Kidney (tissue), 14 donors: Measurements from ENCODE around the gene PAPOLB. TPM values are rescaled to one million over a fixed set of nuclear protein-coding genes. Genes with fewer than 3 reads are reported as not detected.
A peak's percentile ranks its signal among the peaks of the same experiment; 100 is the strongest.

Experiments used
- DNase-seq, 5 donors: peaks; one replicate each; pipeline ENCODE4 v3.0.0-alpha.2; 2013 to 2020
- FAIRE-seq: peaks from 2 replicates; lab custom pipeline; 2012; peaks lifted over from hg19 to GRCh38; lab: Jason Lieb, UNC
- H3K27ac ChIP-seq, 2 donors: one replicate each; pipeline ENCODE4 v1.7.0; 2013; ENCODE audit warnings: low read depth in 2 of 2, low read length in 2 of 2, inconsistent platforms in 1 of 2
- H3K27me3 ChIP-seq: one replicate; pipeline ENCODE4 v1.7.1; 2013; ENCODE audit warnings: low read length, inconsistent platforms; ENCODE audit not compliant: control insufficient read depth, insufficient read depth
- H3K36me3 ChIP-seq, 3 donors: one replicate each; pipeline versions ENCODE4 v1.7.0 to v1.7.1; 2013; ENCODE audit warnings: low read length in 3 of 3, control low read depth in 1 of 3, inconsistent platforms in 1 of 3; ENCODE audit not compliant: insufficient read depth in 3 of 3, control insufficient read depth in 2 of 3
- H3K4me1 ChIP-seq, 3 donors: one replicate each; pipeline versions ENCODE4 v1.7.0 to v1.7.1; 2013; ENCODE audit warnings: low read length in 3 of 3, inconsistent platforms in 1 of 3, low read depth in 1 of 3; ENCODE audit not compliant: control insufficient read depth in 2 of 3, insufficient read depth in 2 of 3
- H3K4me3 ChIP-seq, 3 donors: one replicate each; pipeline versions ENCODE4 v1.7.0 to v1.8.1; 2013; ENCODE audit warnings: low read length in 3 of 3, control low read depth in 1 of 3, inconsistent platforms in 1 of 3
- H3K9ac ChIP-seq, 3 donors: one replicate each; pipeline versions ENCODE4 v1.7.0 to v1.7.1; 2013; ENCODE audit warnings: low read length in 3 of 3, control low read depth in 1 of 3, inconsistent platforms in 1 of 3
- H3K9me3 ChIP-seq, 3 donors: one replicate each; pipeline versions ENCODE4 v1.7.0 to v1.7.1; 2013; ENCODE audit warnings: low read length in 3 of 3, control low read depth in 1 of 3, inconsistent platforms in 1 of 3; ENCODE audit not compliant: control insufficient read depth in 2 of 3, insufficient read depth in 1 of 3
- CTCF ChIP-seq: IDR thresholded peaks from 3 replicates; pipeline ENCODE4 v1.5.1; 2012; ENCODE audit warnings: mild to moderate bottlenecking, moderate library complexity, borderline replicate concordance; ENCODE audit not compliant: insufficient read depth; ENCODE audit errors: extremely low read depth
- intact Hi-C: fragments of 100-400 bp; cut with DNase I; formaldehyde crosslinking; loops from one replicate; pipeline ENCODE4 v1.11.1; 2022
- polyA plus RNA-seq: library from polyadenylated mRNA; stranded (reverse); fragments of 350-450 nt; fragmentation: Illumina TruSeq; extraction: RNeasy Lipid Tissue Mini Kit (QIAGEN cat#74804); gene quantifications from one replicate; pipeline ENCODE4 v1.2.3, GENCODE V29; 2014; ENCODE audit warnings: low read depth, low replicate concordance; ENCODE audit not compliant: insufficient read depth
- total RNA-seq: library from RNA; stranded (reverse); fragmentation: NEBNext Ultra II Directional; extraction: Animal tissue kit (Norgen Biotek cat#: 25700); gene quantifications from one replicate; pipeline ENCODE4 v1.2.1, GENCODE V29; 2021
- donor health status: control.
- donor health status: control.
- donor health status: control.
- donor health status: control.
- donor health status: control.
- donor health status: DM: yes; HTN: yes; CAD: no.
- donor health status: Normal renal cell carcinoma (clear cell type).

Gene PAPOLB
- total and polyA plus RNA-seq, 2 donors from 2014 or later: 0.06 TPM; not detected in 1

- FAIRE-seq (no peak), DNase-seq (peak in 1 of 5 donors; percentile 54)
- Histone ChIP-seq H3K9me3 (no peaks in the 10 kb centered on the region), H3K27me3 (no peaks in the 10 kb centered on the region), H3K4me3 (no peak overlapping the region), H3K36me3 (no peaks in the 10 kb centered on the region), H3K4me1 (no peaks in the 10 kb centered on the region), H3K9ac (no peak overlapping the region), H3K27ac (no peak overlapping the region)
- no peak for TF ChIP-seq CTCF
- intact Hi-C loops: no loop called here
Observed at GRCh38 chr7:4837803-4838625, 23.8 kb downstream of the PAPOLB start.

GRCh38 chr7:4837041-4837802, 24.6 kb downstream of the PAPOLB start:
- Histone ChIP-seq H3K4me3 (no peak overlapping the region), H3K9ac (no peak overlapping the region), H3K36me3 (no peaks in the 10 kb centered on the region), H3K9me3 (no peaks in the 10 kb centered on the region), H3K27ac (no peak overlapping the region), H3K27me3 (no peaks in the 10 kb centered on the region), H3K4me1 (no peaks in the 10 kb centered on the region)
- FAIRE-seq (no peak), DNase-seq (peak in 1 of 5 donors; percentile 48)
- TF ChIP-seq CTCF: no peak
- intact Hi-C loops: no loop called here

GRCh38 chr7:4836206-4836661, 25.6 kb downstream of the PAPOLB start:
- no peak overlapping the region for H3K27ac ChIP-seq
- no peaks in the 10 kb centered on the region for H3K27me3 ChIP-seq
- H3K4me1 ChIP-seq: no peaks in the 10 kb centered on the region
- H3K9ac ChIP-seq: no peak overlapping the region
- no peaks in the 10 kb centered on the region for H3K36me3 ChIP-seq
- TF ChIP-seq CTCF: no peak
- H3K9me3 ChIP-seq: no peaks in the 10 kb centered on the region
- peak in 1 of 5 donors; percentile 35 for DNase-seq
- intact Hi-C loops: no loop called here
- H3K4me3 ChIP-seq: no peak overlapping the region
- FAIRE-seq: no peak
